DND-41 (cell line): Measurements from ENCODE around the gene IGFBP6.

Source experiments
- ATAC-seq: fragments of 200-7000 bp; cut with Tn5 transposase; 3 replicates; pipeline ENCODE4 v1.9.1; 2021; ENCODE audit warnings: low read depth; ENCODE audit not compliant: insufficient read depth
- DNase-seq: peaks from one replicate; pipeline ENCODE4 v3.0.0-alpha.2; 2020
- H2AFZ ChIP-seq: 2 replicates; pipeline ENCODE4 v1.6.0; 2012; ENCODE audit warnings: low read depth, low read length
- H3K27ac ChIP-seq: 2 replicates; pipeline ENCODE4 v1.5.1; 2012; ENCODE audit warnings: low read length, inconsistent platforms
- H3K27me3 ChIP-seq: fragments of 200-600 bp; sonication (generic); 2 replicates; pipeline ENCODE4 v1.6.0; 2012; ENCODE audit warnings: low read length, mild to moderate bottlenecking, inconsistent platforms; ENCODE audit not compliant: insufficient read depth, poor library complexity
- H3K36me3 ChIP-seq: 2 replicates; pipeline ENCODE4 v1.5.1; 2012; ENCODE audit warnings: low read length, inconsistent platforms; ENCODE audit not compliant: insufficient read depth
- H3K4me1 ChIP-seq: 2 replicates; pipeline ENCODE4 v1.5.1; 2012; ENCODE audit warnings: mild to moderate bottlenecking, low read length; ENCODE audit not compliant: insufficient read depth
- H3K4me2 ChIP-seq: 2 replicates; pipeline ENCODE4 v1.6.0; 2012; ENCODE audit warnings: mild to moderate bottlenecking, moderate library complexity, low read length, inconsistent platforms; ENCODE audit not compliant: insufficient read depth
- H3K4me3 ChIP-seq, 2 experiments: fragments of 200-600 bp in 1 of 2; shearing (Covaris generic) in 1 of 2; 2 replicates each; pipeline ENCODE4 v1.5.1; 2012 to 2016; ENCODE audit warnings: inconsistent platforms in 2 of 2, low read length in 2 of 2, mild to moderate bottlenecking in 2 of 2, low read depth in 1 of 2, moderate library complexity in 1 of 2
- H3K79me2 ChIP-seq: 2 replicates; pipeline ENCODE4 v1.6.0; 2012; ENCODE audit warnings: low read length, inconsistent platforms; ENCODE audit not compliant: insufficient read depth
- H3K9ac ChIP-seq: 2 replicates; pipeline ENCODE4 v1.6.0; 2012; ENCODE audit warnings: low read depth, mild to moderate bottlenecking, inconsistent platforms, low read length, moderate library complexity
- H3K9me3 ChIP-seq: 2 replicates; pipeline ENCODE4 v1.5.1; 2012; ENCODE audit warnings: low read length, moderate library complexity, mild to moderate bottlenecking, inconsistent platforms; ENCODE audit not compliant: insufficient read depth, severe bottlenecking
- H4K20me1 ChIP-seq: 2 replicates; pipeline ENCODE4 v1.6.0; 2012; ENCODE audit warnings: low read length; ENCODE audit not compliant: insufficient read depth
- EZH2 ChIP-seq: IDR thresholded peaks from 3 replicates; pipeline ENCODE4 v1.6.1; 2012; ENCODE audit warnings: borderline replicate concordance, low read depth, mild to moderate bottlenecking, moderate library complexity, low read length, inconsistent platforms; ENCODE audit not compliant: severe bottlenecking
- TF ChIP-seq, protein P1 (sequence below): IDR thresholded peaks from 2 replicates; pipeline ENCODE4 v1.5.1; 2012; ENCODE audit warnings: borderline replicate concordance, low read length, moderate library complexity, mild to moderate bottlenecking; ENCODE audit not compliant: poor library complexity, severe bottlenecking; ENCODE audit errors: extremely low read depth

Gene IGFBP6

DNA sequence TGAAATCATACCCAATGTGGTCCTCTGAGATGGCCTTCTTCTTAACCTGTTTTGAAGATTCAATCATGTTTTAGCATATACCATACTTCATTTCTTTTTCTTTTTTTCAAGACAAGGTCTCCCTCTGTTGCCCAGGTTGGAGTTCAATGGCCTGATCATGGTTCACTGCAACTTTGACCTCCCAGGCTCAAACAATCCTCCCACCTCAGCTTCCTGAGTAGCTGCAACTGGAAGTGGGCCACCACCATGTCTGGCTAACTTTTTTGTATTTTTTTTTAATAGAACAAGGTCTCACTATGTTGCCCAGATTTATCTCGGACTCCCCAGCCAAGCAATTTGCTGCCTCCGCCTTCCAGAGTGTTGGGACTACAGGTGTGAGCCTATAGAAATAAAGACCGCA is 36.3 kb downstream of the IGFBP6 start:
- peaks cover 4% of the 10 kb centered on the region for H3K27me3 ChIP-seq
- H3K27ac ChIP-seq = no peak overlapping the region
- H3K9ac ChIP-seq = no peak overlapping the region
- no peaks in the 10 kb centered on the region for H4K20me1 ChIP-seq
- no peak for ATAC-seq
- no peak for TF ChIP-seq EZH2
- TF ChIP-seq, protein P1, sequence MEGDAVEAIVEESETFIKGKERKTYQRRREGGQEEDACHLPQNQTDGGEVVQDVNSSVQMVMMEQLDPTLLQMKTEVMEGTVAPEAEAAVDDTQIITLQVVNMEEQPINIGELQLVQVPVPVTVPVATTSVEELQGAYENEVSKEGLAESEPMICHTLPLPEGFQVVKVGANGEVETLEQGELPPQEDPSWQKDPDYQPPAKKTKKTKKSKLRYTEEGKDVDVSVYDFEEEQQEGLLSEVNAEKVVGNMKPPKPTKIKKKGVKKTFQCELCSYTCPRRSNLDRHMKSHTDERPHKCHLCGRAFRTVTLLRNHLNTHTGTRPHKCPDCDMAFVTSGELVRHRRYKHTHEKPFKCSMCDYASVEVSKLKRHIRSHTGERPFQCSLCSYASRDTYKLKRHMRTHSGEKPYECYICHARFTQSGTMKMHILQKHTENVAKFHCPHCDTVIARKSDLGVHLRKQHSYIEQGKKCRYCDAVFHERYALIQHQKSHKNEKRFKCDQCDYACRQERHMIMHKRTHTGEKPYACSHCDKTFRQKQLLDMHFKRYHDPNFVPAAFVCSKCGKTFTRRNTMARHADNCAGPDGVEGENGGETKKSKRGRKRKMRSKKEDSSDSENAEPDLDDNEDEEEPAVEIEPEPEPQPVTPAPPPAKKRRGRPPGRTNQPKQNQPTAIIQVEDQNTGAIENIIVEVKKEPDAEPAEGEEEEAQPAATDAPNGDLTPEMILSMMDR = no peak
- no peak overlapping the region for H3K4me3 ChIP-seq
- DNase-seq = no peak
- H3K79me2 ChIP-seq = no peaks in the 10 kb centered on the region
- no peak overlapping the region for H3K4me2 ChIP-seq
- no peaks in the 10 kb centered on the region for H3K4me1 ChIP-seq
- H2AFZ ChIP-seq = no peak overlapping the region
- no peaks in the 10 kb centered on the region for H3K36me3 ChIP-seq
- peaks cover 3% of the 10 kb centered on the region for H3K9me3 ChIP-seq

GRCh38 chr12:53143355-53143754 is 45.9 kb downstream of the IGFBP6 start:
- no peak overlapping the region for H3K9ac ChIP-seq
- ATAC-seq = no peak
- H2AFZ ChIP-seq = no peak overlapping the region

GRCh38 chr12:53145383-53146260 is 48.2 kb downstream of the IGFBP6 start:
- H3K4me3 ChIP-seq = no peak overlapping the region
- no peaks in the 10 kb centered on the region for H3K4me1 ChIP-seq
- no peaks in the 10 kb centered on the region for H3K79me2 ChIP-seq
- no peak for ATAC-seq
- H3K4me2 ChIP-seq = no peak overlapping the region
- no peak overlapping the region for H3K27ac ChIP-seq
- H2AFZ ChIP-seq = no peak overlapping the region
- H4K20me1 ChIP-seq = no peaks in the 10 kb centered on the region
- H3K9ac ChIP-seq = no peak overlapping the region
- TF ChIP-seq, protein P1 = no peak
- TF ChIP-seq EZH2 = no peak
- no peaks in the 10 kb centered on the region for H3K27me3 ChIP-seq
- no peak for DNase-seq
- no peaks in the 10 kb centered on the region for H3K36me3 ChIP-seq
- peaks cover 3% of the 10 kb centered on the region for H3K9me3 ChIP-seq

More at GRCh38 chr12:53143355-53143754, 45.9 kb downstream of the IGFBP6 start:
- TF ChIP-seq, protein P1 = no peak
- TF ChIP-seq EZH2 = no peak
- H3K9me3 ChIP-seq = peaks cover 7% of the 10 kb centered on the region
- H3K79me2 ChIP-seq = no peaks in the 10 kb centered on the region
- H3K27ac ChIP-seq = no peak overlapping the region
- no peak overlapping the region for H3K4me2 ChIP-seq
- H4K20me1 ChIP-seq = no peaks in the 10 kb centered on the region
- H3K4me3 ChIP-seq = no peak overlapping the region
- no peaks in the 10 kb centered on the region for H3K27me3 ChIP-seq
- no peak for DNase-seq
- H3K36me3 ChIP-seq = no peaks in the 10 kb centered on the region
- no peaks in the 10 kb centered on the region for H3K4me1 ChIP-seq
